Thoracic aorta (tissue), 2 donors: ENCODE measurements around the gene KAZN. TPM values are rescaled to one million over a fixed set of nuclear protein-coding genes. Genes with fewer than 3 reads are reported as not detected.

Experiments
- ATAC-seq: fragments of 150-250 bp; one replicate; pipeline ENCODE4 v1.8.0; 2017; ENCODE audit warnings: low read depth; ENCODE audit not compliant: insufficient number of reproducible peaks, low FRiP score
- DNase-seq: peaks from one replicate; pipeline ENCODE4 v3.0.0-alpha.2; 2020; ENCODE audit warnings: low spot score
- H3K27ac ChIP-seq, 2 donors: fragments of 200-600 bp; sonication (generic); 1 replicate in 1 of 2; 2 replicates in 1 of 2; pipeline ENCODE4 v1.5.1; 2016; ENCODE audit warnings: mild to moderate bottlenecking in 2 of 2, moderate library complexity in 2 of 2
- H3K27me3 ChIP-seq: fragments of 200-600 bp; sonication (generic); replicated peaks from 2 replicates; pipeline ENCODE4 v1.6.0; 2016; ENCODE audit warnings: mild to moderate bottlenecking; ENCODE audit not compliant: insufficient read depth
- H3K36me3 ChIP-seq: fragments of 200-600 bp; sonication (generic); one replicate; pipeline ENCODE4 v1.5.1; 2016
- H3K4me1 ChIP-seq, 2 donors: fragments of 200-600 bp; sonication (generic); 1 replicate in 1 of 2; 2 replicates in 1 of 2; pipeline versions ENCODE4 v1.5.1 to v1.6.0; 2016; ENCODE audit warnings: low read depth in 2 of 2, mild to moderate bottlenecking in 1 of 2; ENCODE audit not compliant: control insufficient read depth in 1 of 2
- H3K4me3 ChIP-seq: fragments of 200-600 bp; sonication (generic); 2 replicates; pipeline ENCODE4 v1.5.1; 2016; ENCODE audit warnings: mild to moderate bottlenecking
- H3K9me3 ChIP-seq: fragments of 200-600 bp; sonication (generic); 2 replicates; pipeline ENCODE4 v1.5.1; 2016
- CTCF ChIP-seq: fragments of 200-600 bp; sonication (generic); IDR thresholded peaks from one replicate; pipeline ENCODE4 v1.5.1; 2019; ENCODE audit warnings: antibody characterized with exemption
- total RNA-seq, 2 donors: library from RNA; depleted of rRNA; stranded (reverse); fragments of >200 nt; gene quantifications; one replicate each; pipeline versions ENCODE4 v1.1.0 to v1.2.3, GENCODE V29; 2016

Gene KAZN
- total RNA-seq, 2 donors from 2014 or later = 17.4 to 30.3 TPM

- Histone ChIP-seq H3K27me3 (no peaks in the 10 kb centered on the region), H3K4me1 (peaks cover 8 to 11% of the 10 kb centered on the region in 2 donors), H3K27ac (no peak overlapping the region), H3K4me3 (no peak overlapping the region), H3K9me3 (no peaks in the 10 kb centered on the region), H3K36me3 (no peaks in the 10 kb centered on the region)
- ATAC-seq = no peak
- no peak for DNase-seq
- TF ChIP-seq CTCF = no peak
These were observed 378.9 kb downstream of the KAZN start for GRCh38 chr1:14977338-14977931.

- TF ChIP-seq CTCF = no peak
- Histone ChIP-seq H3K27ac (no peak overlapping the region), H3K9me3 (no peaks in the 10 kb centered on the region), H3K4me3 (no peak overlapping the region), H3K27me3 (no peaks in the 10 kb centered on the region), H3K36me3 (no peaks in the 10 kb centered on the region), H3K4me1 (no peaks in the 10 kb centered on the region)
- DNase-seq (no peak), ATAC-seq (no peak)
These were observed 382.2 kb downstream of the KAZN start for GRCh38 chr1:14980621-14981218.

- Histone ChIP-seq H3K27me3 (no peaks in the 10 kb centered on the region), H3K9me3 (no peaks in the 10 kb centered on the region), H3K27ac (no peak overlapping the region), H3K4me3 (no peak overlapping the region), H3K36me3 (no peaks in the 10 kb centered on the region), H3K4me1 (no peaks in the 10 kb centered on the region)
- DNase-seq (no peak), ATAC-seq (no peak)
- no peak for TF ChIP-seq CTCF
These were observed 383.5 kb downstream of the KAZN start for GRCh38 chr1:14982029-14982428.

- DNase-seq = no peak
- peaks cover 2 to 6% of the 10 kb centered on the region in 2 donors for H3K4me1 ChIP-seq
- H3K9me3 ChIP-seq = no peaks in the 10 kb centered on the region
- no peak overlapping the region for H3K4me3 ChIP-seq
- H3K27ac ChIP-seq = no peak overlapping the region
- no peaks in the 10 kb centered on the region for H3K36me3 ChIP-seq
- TF ChIP-seq CTCF = no peak
- H3K27me3 ChIP-seq = no peaks in the 10 kb centered on the region
- ATAC-seq = no peak
These were observed 384.8 kb downstream of the KAZN start for GRCh38 chr1:14983277-14983676.

GRCh38 chr1:14986168-14986567 is 387.7 kb downstream of the KAZN start:
- Histone ChIP-seq H3K27me3 (no peaks in the 10 kb centered on the region), H3K4me3 (no peak overlapping the region), H3K4me1 (peaks cover 5 to 11% of the 10 kb centered on the region in 2 donors), H3K27ac (no peak overlapping the region), H3K36me3 (no peaks in the 10 kb centered on the region), H3K9me3 (no peaks in the 10 kb centered on the region)
- DNase-seq (no peak), ATAC-seq (no peak)
- no peak for TF ChIP-seq CTCF
